ENCODE data around the gene APBA2.

Gene APBA2

GRCh38 chr15:29058903-29059539 is 173.2 kb downstream of the APBA2 start:
- no peak for DNase-seq (ENCODE audit: low read depth in 2 of 2)

GRCh38 chr15:29059871-29060640 is 174.3 kb downstream of the APBA2 start:
- no peak for DNase-seq (ENCODE audit: low read depth in 2 of 2)

GRCh38 chr15:29061746-29062145 is 176.0 kb downstream of the APBA2 start:
- no peak for DNase-seq (ENCODE audit: low read depth in 2 of 2)

- no peak for DNase-seq (ENCODE audit: low read depth in 2 of 2)
Observed at GRCh38 chr15:29062179-29062591, 176.4 kb downstream of the APBA2 start.

GRCh38 chr15:29062626-29063025 is 176.9 kb downstream of the APBA2 start:
- DNase-seq (ENCODE audit: low read depth in 2 of 2): no peak

- no peak for DNase-seq (ENCODE audit: low read depth in 2 of 2)
Observed at GRCh38 chr15:29063646-29064045, 177.9 kb downstream of the APBA2 start.

- no peak for DNase-seq (ENCODE audit: low read depth in 2 of 2)
Observed at GRCh38 chr15:29064290-29064689, 178.5 kb downstream of the APBA2 start.

- no peak for DNase-seq (ENCODE audit: low read depth in 2 of 2)
Observed at GRCh38 chr15:29064731-29065130, 179.0 kb downstream of the APBA2 start.

GRCh38 chr15:29065571-29065970 is 179.8 kb downstream of the APBA2 start:
- DNase-seq (ENCODE audit: low read depth in 2 of 2): no peak

- DNase-seq (ENCODE audit: low read depth in 2 of 2): no peak
Observed at GRCh38 chr15:29066310-29066709, 180.5 kb downstream of the APBA2 start.

- no peak for DNase-seq (ENCODE audit: low read depth in 2 of 2)
Observed at GRCh38 chr15:29066838-29067237, 181.1 kb downstream of the APBA2 start.

- no peak for DNase-seq (ENCODE audit: low read depth in 2 of 2)
Observed at GRCh38 chr15:29067949-29068348, 182.2 kb downstream of the APBA2 start.

- no peak for DNase-seq (ENCODE audit: low read depth in 2 of 2)
Observed at GRCh38 chr15:29070471-29071231, 184.9 kb downstream of the APBA2 start.

GRCh38 chr15:29071232-29071881 is 185.6 kb downstream of the APBA2 start:
- no peak for DNase-seq (ENCODE audit: low read depth in 2 of 2)

GRCh38 chr15:29071882-29072273 is 186.1 kb downstream of the APBA2 start:
- no peak for DNase-seq (ENCODE audit: low read depth in 2 of 2)

- DNase-seq (ENCODE audit: low read depth in 2 of 2): no peak
Observed at GRCh38 chr15:29072444-29072843, 186.7 kb downstream of the APBA2 start.

- DNase-seq (ENCODE audit: low read depth in 2 of 2): no peak
Observed at GRCh38 chr15:29074045-29074444, 188.3 kb downstream of the APBA2 start.

- DNase-seq (ENCODE audit: low read depth in 2 of 2): no peak
Observed at GRCh38 chr15:29078541-29078940, 192.8 kb downstream of the APBA2 start.

GRCh38 chr15:29079479-29079878 is 193.7 kb downstream of the APBA2 start:
- no peak for DNase-seq (ENCODE audit: low read depth in 2 of 2)

- no peak for DNase-seq (ENCODE audit: low read depth in 2 of 2)
Observed at GRCh38 chr15:29081781-29082180, 196.0 kb downstream of the APBA2 start.

GRCh38 chr15:29083161-29083560 is 197.4 kb downstream of the APBA2 start:
- no peak for DNase-seq (ENCODE audit: low read depth in 2 of 2)

GRCh38 chr15:29083858-29084257 is 198.1 kb downstream of the APBA2 start:
- no peak for DNase-seq (ENCODE audit: low read depth in 2 of 2)
